Stimulated activated CD4-positive, alpha-beta T cell treated with anti-CD3 and anti-CD28 coated beads, Interleukin-15, amount 100 ng/mL, for 48 hours (primary cell): ENCODE results near the gene TEX261.

Experiments
- DNase-seq, 2 donors: peaks; one replicate each; pipeline ENCODE4 v3.0.0-alpha.2; 2020; ENCODE audit warnings: low read depth in 2 of 2

TEX261 gene

DNA sequence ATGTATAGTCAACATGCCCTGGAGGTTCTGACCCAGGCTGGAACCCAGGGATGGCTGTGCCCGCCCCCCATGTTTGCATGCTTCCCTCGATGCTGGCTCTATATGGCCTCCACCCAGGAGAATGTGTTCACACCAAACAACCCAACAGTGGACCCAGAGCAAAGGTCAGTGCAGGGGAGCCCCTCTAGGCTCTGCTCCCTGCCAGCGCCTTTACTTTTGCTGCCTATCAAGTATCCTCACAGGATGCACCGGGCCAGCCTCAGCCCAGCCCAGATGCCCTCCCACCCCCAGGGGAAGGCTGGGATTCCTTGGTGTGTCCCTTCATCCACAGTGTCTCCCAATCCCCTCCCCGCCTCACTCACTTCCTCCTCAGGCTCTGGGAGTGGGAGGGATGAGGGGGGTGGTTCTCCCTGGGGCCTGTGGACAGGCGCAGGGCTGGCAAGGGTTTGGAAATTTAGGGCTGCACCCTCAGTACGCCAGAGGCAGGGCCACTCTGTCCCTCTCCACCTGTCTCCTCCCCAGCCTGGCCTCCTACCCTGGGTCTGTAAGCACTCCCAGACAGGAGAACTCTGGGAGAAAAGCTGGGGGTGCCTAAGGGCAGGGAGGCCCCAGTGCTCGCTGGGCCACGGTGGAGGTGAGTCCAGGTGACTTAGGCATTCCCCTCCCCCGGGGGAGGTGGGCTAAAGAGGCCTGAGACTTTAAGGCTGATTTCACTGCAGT lies 56.6 kb downstream of the TEX261 start:
- DNase-seq, result no peak

DNA sequence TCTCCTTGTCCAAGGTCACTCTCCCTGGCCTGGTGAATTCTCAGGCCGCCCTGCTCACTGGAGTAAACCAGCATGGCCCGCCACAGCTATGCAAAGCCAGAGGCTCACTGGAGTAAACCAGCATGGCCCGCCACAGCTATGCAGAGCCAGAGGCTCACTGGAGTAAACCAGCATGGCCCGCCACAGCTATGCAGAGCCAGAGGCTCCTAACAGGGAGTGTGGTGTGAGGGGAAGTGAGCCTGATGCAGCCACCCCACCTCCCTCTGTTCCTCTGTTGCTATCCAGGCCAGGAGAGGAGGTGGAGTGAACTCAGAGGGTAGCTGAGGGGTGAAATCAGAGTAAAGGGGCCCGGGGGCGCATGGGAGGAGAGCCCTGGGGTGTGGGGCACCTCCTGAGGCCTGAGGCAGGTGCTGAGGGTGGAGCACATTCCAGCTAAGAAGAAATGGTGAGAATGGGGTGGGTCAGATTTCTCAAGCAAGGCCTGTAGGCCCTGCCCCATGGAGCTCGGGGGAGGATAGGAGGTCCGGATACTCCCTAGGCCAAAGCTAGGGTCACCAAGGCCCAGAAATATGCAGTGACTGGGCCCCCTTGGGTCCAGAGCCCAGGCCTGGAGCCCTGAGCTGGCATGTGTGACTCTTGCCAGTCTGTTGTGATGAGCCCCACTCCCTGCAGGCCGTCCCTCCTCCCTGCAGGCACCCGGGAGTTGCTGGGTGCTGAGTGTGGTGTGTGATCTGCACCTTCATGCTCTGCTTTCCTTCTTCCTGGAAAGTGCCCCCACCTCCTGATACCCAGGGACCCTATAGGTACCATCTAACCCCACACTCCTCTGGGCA lies 57.5 kb downstream of the TEX261 start:
- no peak for DNase-seq

DNA sequence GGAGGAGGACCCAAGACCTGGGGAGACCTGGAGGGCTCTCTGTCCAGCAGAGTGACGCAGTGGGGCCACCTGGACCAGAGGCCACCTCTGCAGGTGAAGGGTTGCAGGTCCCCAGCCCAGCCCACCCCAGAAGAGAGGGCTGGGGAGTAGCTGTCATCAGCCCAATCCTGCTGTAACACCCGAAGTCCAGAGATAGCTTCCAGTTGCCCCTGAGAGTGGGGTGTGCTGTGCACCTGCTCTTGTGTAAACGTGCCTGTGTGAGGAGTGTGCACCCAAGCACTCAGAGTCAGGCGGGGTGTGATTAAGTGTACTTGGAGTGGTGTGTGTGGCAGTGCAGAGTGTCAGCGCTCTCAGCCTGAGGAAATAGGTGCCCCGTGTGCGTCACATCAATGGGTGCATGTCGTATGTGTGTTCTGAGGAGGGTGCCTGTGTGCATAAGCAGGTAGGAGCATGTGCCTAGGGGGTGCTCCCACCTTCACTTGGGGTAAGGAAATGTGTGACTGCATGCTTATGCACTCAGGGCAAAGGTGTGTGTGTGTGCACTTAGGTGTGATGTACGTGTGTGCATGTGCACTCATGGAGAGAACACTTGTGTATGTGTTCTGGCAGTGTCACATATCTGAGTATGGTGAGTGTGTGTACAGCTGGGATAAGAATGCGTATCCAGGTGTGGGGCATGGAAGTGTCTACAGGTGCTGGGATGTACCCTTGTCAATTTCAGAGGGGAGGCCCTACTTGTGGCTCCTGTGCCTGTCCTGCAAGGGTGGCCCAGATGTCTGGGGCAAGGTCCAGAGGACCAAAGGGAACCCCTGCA lies 58.3 kb downstream of the TEX261 start:
- no peak for DNase-seq
